NCI-H187 treated with DMSO at 0.1 percent for 48 hours (cell line): ENCODE results near the gene LRRC52.

Source experiments
- DNase-seq: peaks from one replicate; lab custom pipeline; 2025; lab: John Stamatoyannopoulos, UW

Gene LRRC52

GRCh38 chr1:165543532-165544438, at the start of gene LRRC52:
LRRC52 (plus strand) TSS chr1:165544000; CDS start chr1:165544297, 297 bp downstream.
- DNase-seq: no peak

- no peak for DNase-seq
Measured at GRCh38 chr1:165494949-165495857, 48.6 kb upstream of the LRRC52 start.

GRCh38 chr1:165495858-165496205, 48.0 kb upstream of the LRRC52 start:
- no peak for DNase-seq

GRCh38 chr1:165496501-165496900, 47.3 kb upstream of the LRRC52 start:
- DNase-seq: no peak

GRCh38 chr1:165497069-165498013, 46.5 kb upstream of the LRRC52 start:
- no peak for DNase-seq

GRCh38 chr1:165501330-165501969, 42.4 kb upstream of the LRRC52 start:
- no peak for DNase-seq

- no peak for DNase-seq
Measured at GRCh38 chr1:165501970-165502348, 41.8 kb upstream of the LRRC52 start.

GRCh38 chr1:165507570-165507969, 36.2 kb upstream of the LRRC52 start:
- DNase-seq: no peak

GRCh38 chr1:165508291-165508690, 35.5 kb upstream of the LRRC52 start:
- peak; percentile 11 for DNase-seq

- no peak for DNase-seq
Measured at GRCh38 chr1:165512816-165513215, 31.0 kb upstream of the LRRC52 start.

- DNase-seq: no peak
Measured at GRCh38 chr1:165516469-165516868, 27.3 kb upstream of the LRRC52 start.

- DNase-seq: no peak
Measured at GRCh38 chr1:165520646-165521045, 23.2 kb upstream of the LRRC52 start.

GRCh38 chr1:165524639-165525285, 19.0 kb upstream of the LRRC52 start:
- no peak for DNase-seq

- no peak for DNase-seq
Measured at GRCh38 chr1:165525708-165526107, 18.1 kb upstream of the LRRC52 start.

GRCh38 chr1:165527251-165528007, 16.4 kb upstream of the LRRC52 start:
- DNase-seq: no peak

GRCh38 chr1:165531021-165531420, 12.8 kb upstream of the LRRC52 start:
- DNase-seq: no peak

- no peak for DNase-seq
Measured at GRCh38 chr1:165532053-165532452, 11.7 kb upstream of the LRRC52 start.

GRCh38 chr1:165533254-165533653, 10.5 kb upstream of the LRRC52 start:
- DNase-seq: no peak

- no peak for DNase-seq
Measured at GRCh38 chr1:165536016-165536415, 7.8 kb upstream of the LRRC52 start.
